HUES6 (cell line): ENCODE measurements around the gene ANKLE2.
A peak's percentile ranks its signal among the peaks of the same experiment; 100 is the strongest.

ENCODE experiments used
- H3K27ac ChIP-seq: 2 replicates; pipeline ENCODE4 v1.7.0; 2013; ENCODE audit warnings: low read depth, mild to moderate bottlenecking, low read length, inconsistent platforms
- H3K27me3 ChIP-seq: 2 replicates; pipeline ENCODE4 v1.6.1; 2013; ENCODE audit warnings: low read length; ENCODE audit not compliant: control insufficient read depth, insufficient read depth
- H3K36me3 ChIP-seq: 2 replicates; pipeline ENCODE4 v1.6.1; 2013; ENCODE audit warnings: low read length; ENCODE audit not compliant: control insufficient read depth, insufficient read depth
- H3K4me1 ChIP-seq: 2 replicates; pipeline ENCODE4 v1.6.1; 2013; ENCODE audit warnings: low read length; ENCODE audit not compliant: control insufficient read depth, insufficient read depth
- H3K4me3 ChIP-seq: 2 replicates; pipeline ENCODE4 v1.5.1; 2013; ENCODE audit warnings: low read depth, low read length
- H3K9ac ChIP-seq: one replicate; pipeline ENCODE4 v1.6.1; 2013; ENCODE audit warnings: mild to moderate bottlenecking, low read length
- H3K9me3 ChIP-seq: 2 replicates; pipeline ENCODE4 v1.6.1; 2013; ENCODE audit warnings: low read depth, low read length; ENCODE audit not compliant: control insufficient read depth, insufficient read depth

The ANKLE2 gene

DNA sequence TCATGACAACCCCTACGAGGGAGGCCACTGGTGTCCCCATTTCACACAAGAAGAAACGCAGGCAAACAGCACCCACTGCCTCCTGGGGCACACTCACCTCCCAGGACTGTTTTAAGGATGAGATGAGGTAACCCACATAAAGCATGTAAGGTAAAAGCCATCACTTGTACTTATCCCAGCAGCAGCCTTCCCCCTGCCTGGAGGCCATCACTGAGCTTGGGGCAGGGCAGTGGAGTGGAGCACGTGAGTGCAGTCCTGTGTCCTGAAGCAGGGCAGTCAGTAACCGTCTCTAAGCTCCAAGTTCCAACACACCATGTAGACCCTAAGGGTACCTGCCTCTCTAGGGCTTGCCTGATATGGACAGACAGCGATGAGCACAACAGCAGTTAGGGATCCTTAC, 76.2 kb downstream of the ANKLE2 start:
- Histone ChIP-seq H3K9ac (no peak overlapping the region), H3K27me3 (peaks cover 9% of the 10 kb centered on the region)

DNA sequence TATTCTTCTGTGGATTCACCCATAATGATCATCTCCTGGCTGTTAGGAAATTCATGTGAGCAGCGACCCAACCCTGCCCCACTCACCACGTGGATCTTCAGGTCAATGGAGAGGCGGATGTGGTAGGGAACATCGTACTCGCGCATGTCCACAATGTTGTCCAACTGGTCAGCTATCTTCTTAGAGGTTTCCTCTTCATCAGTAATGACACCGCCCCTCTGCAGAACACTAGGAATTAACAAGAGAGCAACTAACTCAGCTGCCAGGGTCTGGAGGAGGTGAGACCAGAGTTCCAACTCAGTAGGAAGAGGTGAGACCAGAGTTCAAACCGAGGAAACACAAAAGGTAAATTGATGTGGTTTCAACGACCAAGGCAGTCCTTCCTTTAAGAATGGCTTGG, 84.1 kb downstream of the ANKLE2 start:
- H3K27me3 ChIP-seq = no peaks in the 10 kb centered on the region
- H3K27ac ChIP-seq = no peak overlapping the region
- no peak overlapping the region for H3K4me3 ChIP-seq
- H3K9ac ChIP-seq = no peak overlapping the region
- no peaks in the 10 kb centered on the region for H3K9me3 ChIP-seq
- peaks cover 80% of the 10 kb centered on the region for H3K36me3 ChIP-seq
- no peaks in the 10 kb centered on the region for H3K4me1 ChIP-seq

More for the DNA sequence above, 76.2 kb downstream of the ANKLE2 start:
- Histone ChIP-seq H3K9me3 (peaks cover 2% of the 10 kb centered on the region; the same call in 1 of the 2 replicates), H3K4me3 (peak overlapping the region; percentile 63; the same call in 1 of the 2 replicates), H3K4me1 (peaks cover 10% of the 10 kb centered on the region; the same call in 1 of the 2 replicates), H3K36me3 (peaks cover 14% of the 10 kb centered on the region), H3K27ac (no peak overlapping the region)

DNA sequence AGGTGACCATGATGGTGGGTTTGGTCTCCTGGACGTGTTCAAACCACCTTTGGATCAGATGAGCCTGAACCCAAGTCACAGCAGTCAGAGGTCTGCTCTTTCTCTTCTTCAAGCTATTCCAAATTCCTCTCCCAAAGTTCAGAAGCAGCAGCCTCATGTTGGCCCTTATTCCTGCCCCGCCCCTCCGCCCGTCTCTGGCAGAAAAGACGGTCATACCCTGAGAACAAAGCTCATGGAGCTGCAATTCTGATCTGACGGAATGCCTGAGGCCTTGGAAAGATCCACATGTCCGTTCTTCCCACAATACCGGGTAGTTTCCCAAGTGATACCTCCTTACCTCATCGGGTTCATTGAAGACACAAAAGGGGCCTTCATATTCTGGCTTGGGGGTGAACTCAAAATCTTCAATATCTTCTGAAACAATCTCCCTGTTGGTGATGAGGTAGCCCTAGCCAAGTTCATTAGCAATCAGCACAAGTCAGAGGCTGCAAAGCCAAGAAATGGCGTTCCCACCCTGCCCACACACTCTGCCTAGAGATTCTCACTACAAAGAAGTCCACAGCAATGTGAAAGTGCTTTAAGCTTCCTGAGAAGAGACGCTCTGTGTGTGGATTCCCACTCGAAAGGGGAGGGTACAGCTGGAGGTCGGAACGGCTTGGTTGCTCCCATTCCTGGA, 85.7 kb downstream of the ANKLE2 start:
- Histone ChIP-seq H3K4me3 (no peak overlapping the region), H3K27me3 (no peaks in the 10 kb centered on the region), H3K9ac (no peak overlapping the region), H3K9me3 (no peaks in the 10 kb centered on the region), H3K36me3 (peaks cover 95% of the 10 kb centered on the region), H3K27ac (no peak overlapping the region), H3K4me1 (no peaks in the 10 kb centered on the region)
